IMR-90 (cell line): ENCODE results near the gene ARSD.

Source experiments
- BHLHE40 ChIP-seq: fragments of 150-350 bp; IDR thresholded peaks from 2 replicates; pipeline ENCODE4 v1.6.1; 2016; ENCODE audit warnings: mild to moderate bottlenecking, low read depth, low read length
- CEBPB ChIP-seq: IDR thresholded peaks from 2 replicates; pipeline ENCODE4 v1.6.1; 2012; ENCODE audit warnings: low read depth, low read length, improper control_type of control experiment
- CTCF ChIP-seq: conservative IDR thresholded peaks from 2 replicates; pipeline ENCODE4 v1.5.1; 2012; ENCODE audit warnings: mild to moderate bottlenecking, low read depth, low read length, improper control_type of control experiment
- ELK1 ChIP-seq: fragments of 150-350 bp; IDR thresholded peaks from 2 replicates; pipeline ENCODE4 v1.6.1; 2016; ENCODE audit warnings: low read depth, mild to moderate bottlenecking, low read length, moderate library complexity, borderline replicate concordance
- FOS ChIP-seq: fragments of 150-350 bp; IDR thresholded peaks from 2 replicates; pipeline ENCODE4 v1.6.1; 2016; ENCODE audit warnings: low read depth, low read length
- MAFK ChIP-seq: IDR thresholded peaks from 2 replicates; pipeline ENCODE4 v1.6.1; 2012; ENCODE audit warnings: low read depth, low read length, improper control_type of control experiment
- MAZ ChIP-seq: IDR thresholded peaks from 2 replicates; pipeline ENCODE4 v1.6.1; 2012; ENCODE audit warnings: low read depth, mild to moderate bottlenecking, low read length, improper control_type of control experiment, moderate library complexity, borderline replicate concordance
- POLR2A ChIP-seq: IDR thresholded peaks from 2 replicates; pipeline ENCODE4 v1.6.1; 2012; ENCODE audit warnings: mild to moderate bottlenecking, low read depth, low read length
- RAD21 ChIP-seq: IDR thresholded peaks from 2 replicates; pipeline ENCODE4 v1.6.1; 2012; ENCODE audit warnings: low read length, improper control_type of control experiment
- RCOR1 ChIP-seq: IDR thresholded peaks from 2 replicates; pipeline ENCODE4 v1.6.1; 2012; ENCODE audit warnings: mild to moderate bottlenecking, low read length, improper control_type of control experiment; ENCODE audit not compliant: insufficient replicate concordance
- RFX5 ChIP-seq: IDR thresholded peaks from 2 replicates; pipeline ENCODE4 v1.8.0; 2012; ENCODE audit warnings: low read depth, mild to moderate bottlenecking, low read length, moderate library complexity
- USF2 ChIP-seq: fragments of 150-350 bp; IDR thresholded peaks from 2 replicates; pipeline ENCODE4 v1.6.1; 2017; ENCODE audit warnings: mild to moderate bottlenecking, antibody characterized with exemption, low read length, low read depth

GRCh38 chrX:2898846-2899512 is 30.2 kb downstream of the ARSD start:
- TF ChIP-seq RAD21: no peak
- TF ChIP-seq MAZ: no peak
- no peak for TF ChIP-seq FOS
- TF ChIP-seq CTCF: no peak
- no peak for TF ChIP-seq POLR2A
- TF ChIP-seq ELK1: no peak
- no peak for TF ChIP-seq CEBPB
- no peak for TF ChIP-seq RFX5
- TF ChIP-seq BHLHE40: no peak
- TF ChIP-seq MAFK: no peak
- no peak for TF ChIP-seq RCOR1
- no peak for TF ChIP-seq USF2
